HEK293 (cell line): ENCODE data around the gene PACS2.

Source experiments
- CTCF ChIA-PET: fragments of 350-600 bp; formaldehyde crosslinking; extraction: SDS; loops from one replicate; lab custom pipeline; 2021; ENCODE audit warnings: antibody characterized with exemption; lab: Yijun Ruan, JAX
- POLR2A ChIA-PET: fragments of 300-600 bp; formaldehyde crosslinking; extraction: SDS; loops from one replicate; lab custom pipeline; 2020; ENCODE audit warnings: antibody characterized with exemption, inconsistent platforms; lab: Yijun Ruan, JAX
- H3K27ac ChIP-seq: fragments of 200-500 bp; sonication (Bioruptor generic); 2 replicates; pipeline ENCODE4 v1.5.1; 2014; ENCODE audit warnings: low read depth, low read length, control low read depth, inconsistent platforms; ENCODE audit errors: extremely low read depth
- H3K36me3 ChIP-seq, 2 experiments: fragments of 200-500 bp in 1 of 2; sonication (Bioruptor generic) in 1 of 2; 1 replicate in 1 of 2; 2 replicates in 1 of 2; pipeline ENCODE4 v1.5.1; 2014 to 2017; ENCODE audit warnings: inconsistent platforms in 2 of 2, low read length in 2 of 2; ENCODE audit not compliant: control insufficient read depth in 2 of 2, insufficient read depth in 1 of 2
- H3K4me1 ChIP-seq: fragments of 200-500 bp; sonication (Bioruptor generic); 2 replicates; pipeline ENCODE4 v1.5.1; 2014; ENCODE audit warnings: mild to moderate bottlenecking, low read length, inconsistent platforms; ENCODE audit not compliant: control insufficient read depth, insufficient read depth
- H3K4me3 ChIP-seq: 2 replicates; pipeline ENCODE4 v1.5.1; 2011; ENCODE audit warnings: low read depth, mild to moderate bottlenecking, control low read depth, low read length, moderate library complexity
- H3K9me3 ChIP-seq: fragments of 200-500 bp; sonication (Bioruptor generic); 2 replicates; pipeline ENCODE4 v1.5.1; 2014; ENCODE audit warnings: low read depth, low read length, inconsistent platforms; ENCODE audit not compliant: control insufficient read depth, insufficient read depth
- HOXD13 ChIP-seq: sonication (generic); formaldehyde crosslinking; IDR thresholded peaks from 2 replicates; pipeline ENCODE4 v1.8.0; 2022; ENCODE audit warnings: missing genetic modification reagents, borderline replicate concordance
- IKZF3 ChIP-seq: fragments of 450-650 bp; IDR thresholded peaks from 2 replicates; pipeline ENCODE4 v1.5.0; 2018; ENCODE audit warnings: missing biosample characterization, mild to moderate bottlenecking, missing genetic modification characterization, moderate library complexity
- KLF10 ChIP-seq: fragments of 450-650 bp; IDR thresholded peaks from 2 replicates; pipeline ENCODE4 v1.5.1; 2018; ENCODE audit warnings: missing biosample characterization, mild to moderate bottlenecking, missing genetic modification characterization
- KLF16 ChIP-seq: fragments of 450-650 bp; formaldehyde crosslinking; IDR thresholded peaks from 2 replicates; pipeline ENCODE4 v1.5.1; 2017; ENCODE audit warnings: missing biosample characterization, missing genetic modification characterization
- KLF9 ChIP-seq: fragments of 450-650 bp; formaldehyde crosslinking; IDR thresholded peaks from 2 replicates; pipeline ENCODE4 v1.5.1; 2016; ENCODE audit warnings: missing biosample characterization, missing genetic modification characterization, low read depth
- MEIS1 ChIP-seq: sonication (generic); formaldehyde crosslinking; IDR thresholded peaks from 2 replicates; pipeline ENCODE4 v1.8.1; 2022; ENCODE audit warnings: missing genetic modification reagents, mild to moderate bottlenecking, borderline replicate concordance
- OVOL3 ChIP-seq: fragments of 450-650 bp; formaldehyde crosslinking; IDR thresholded peaks from 2 replicates; pipeline ENCODE4 v1.5.1; 2016; ENCODE audit warnings: missing biosample characterization, missing genetic modification characterization
- SALL2 ChIP-seq: fragments of 450-650 bp; formaldehyde crosslinking; IDR thresholded peaks from 2 replicates; pipeline ENCODE4 v1.5.0; 2017; ENCODE audit warnings: missing biosample characterization, mild to moderate bottlenecking, missing genetic modification characterization, borderline replicate concordance
- SETDB1 ChIP-seq: IDR thresholded peaks from one replicate; pipeline ENCODE4 v1.6.1; 2017; ENCODE audit warnings: mild to moderate bottlenecking, low read length, moderate library complexity, mixed read lengths; ENCODE audit not compliant: insufficient read length
- TRIM28 ChIP-seq: IDR thresholded peaks from 2 replicates; pipeline ENCODE4 v1.6.1; 2011; ENCODE audit warnings: low read length, control low read depth, borderline replicate concordance
- TSHZ1 ChIP-seq: fragments of 450-650 bp; formaldehyde crosslinking; IDR thresholded peaks from 2 replicates; pipeline ENCODE4 v1.5.1; 2016; ENCODE audit warnings: missing biosample characterization, missing genetic modification characterization, borderline replicate concordance
- ZBTB49 ChIP-seq: fragments of 450-650 bp; formaldehyde crosslinking; IDR thresholded peaks from 2 replicates; pipeline ENCODE4 v1.5.1; 2016; ENCODE audit warnings: missing biosample characterization, missing genetic modification characterization, low read depth
- ZFP41 ChIP-seq: fragments of 450-650 bp; formaldehyde crosslinking; IDR thresholded peaks from 2 replicates; pipeline ENCODE4 v1.5.1; 2016; ENCODE audit warnings: missing biosample characterization, missing genetic modification characterization, borderline replicate concordance
- ZFP69B ChIP-seq: fragments of 450-650 bp; formaldehyde crosslinking; IDR thresholded peaks from 2 replicates; pipeline ENCODE4 v1.5.1; 2016; ENCODE audit warnings: missing biosample characterization, missing genetic modification characterization
- ZNF112 ChIP-seq: fragments of 450-650 bp; formaldehyde crosslinking; IDR thresholded peaks from 2 replicates; pipeline ENCODE4 v1.5.0; 2017; ENCODE audit warnings: missing biosample characterization, missing genetic modification characterization
- ZNF132 ChIP-seq: fragments of 450-650 bp; formaldehyde crosslinking; IDR thresholded peaks from 2 replicates; pipeline ENCODE4 v1.5.1; 2017; ENCODE audit warnings: missing biosample characterization, missing genetic modification characterization, borderline replicate concordance
- ZNF175 ChIP-seq: fragments of 450-650 bp; formaldehyde crosslinking; IDR thresholded peaks from 2 replicates; pipeline ENCODE4 v1.5.1; 2016; ENCODE audit warnings: missing biosample characterization, missing genetic modification characterization
- ZNF2 ChIP-seq: fragments of 450-650 bp; formaldehyde crosslinking; IDR thresholded peaks from 2 replicates; pipeline ENCODE4 v1.5.1; 2016; ENCODE audit warnings: missing biosample characterization, missing genetic modification characterization
- ZNF211 ChIP-seq: fragments of 450-650 bp; formaldehyde crosslinking; IDR thresholded peaks from 2 replicates; pipeline ENCODE4 v1.5.1; 2016; ENCODE audit warnings: low read depth, missing biosample characterization, missing genetic modification characterization
- ZNF221 ChIP-seq: fragments of 450-650 bp; formaldehyde crosslinking; IDR thresholded peaks from 2 replicates; pipeline ENCODE4 v1.5.1; 2017; ENCODE audit warnings: missing biosample characterization, missing genetic modification characterization, borderline replicate concordance
- ZNF391 ChIP-seq: fragments of 450-650 bp; formaldehyde crosslinking; IDR thresholded peaks from 2 replicates; pipeline ENCODE4 v1.5.1; 2016; ENCODE audit warnings: low read depth, missing biosample characterization, missing genetic modification characterization, borderline replicate concordance
- ZNF529 ChIP-seq: fragments of 450-650 bp; formaldehyde crosslinking; IDR thresholded peaks from 2 replicates; pipeline ENCODE4 v1.5.1; 2017; ENCODE audit warnings: missing genetic modification characterization, missing biosample characterization; ENCODE audit not compliant: insufficient replicate concordance
- ZNF560 ChIP-seq: fragments of 450-650 bp; formaldehyde crosslinking; IDR thresholded peaks from 2 replicates; pipeline ENCODE4 v1.5.1; 2017; ENCODE audit warnings: missing biosample characterization, missing genetic modification characterization, borderline replicate concordance
- ZNF600 ChIP-seq: fragments of 450-650 bp; formaldehyde crosslinking; IDR thresholded peaks from 2 replicates; pipeline ENCODE4 v1.5.1; 2016; ENCODE audit warnings: missing biosample characterization, missing genetic modification characterization
- ZNF621 ChIP-seq: fragments of 450-650 bp; formaldehyde crosslinking; IDR thresholded peaks from 2 replicates; pipeline ENCODE4 v1.5.1; 2017; ENCODE audit warnings: missing biosample characterization, missing genetic modification characterization

Gene PACS2

GRCh38 chr14:105354541-105354940, 40.0 kb downstream of the PACS2 start:
- Histone ChIP-seq H3K36me3 (peaks cover 0 to 14% of the 10 kb centered on the region in 2 experiments; a peak in 2 of 3 replicates), H3K27ac (no peak overlapping the region), H3K4me1 (no peaks in the 10 kb centered on the region), H3K4me3 (no peak overlapping the region), H3K9me3 (no peaks in the 10 kb centered on the region)
- ChIA-PET CTCF (no interaction called here), POLR2A (no interaction called here)
- TF ChIP-seq ZFP41 (no peak), ZBTB49 (no peak), ZNF529 (no peak), TSHZ1 (tag by site-specific recombination) (no peak), ZNF211 (tag by site-specific recombination) (no peak), SETDB1 (no peak), ZNF132 (tag by site-specific recombination) (no peak), MEIS1 (CRISPR knock-in tag) (no peak), KLF9 (tag by site-specific recombination) (no peak), TRIM28 (no peak), OVOL3 (no peak)

GRCh38 chr14:105355049-105355575, 40.6 kb downstream of the PACS2 start:
- Histone ChIP-seq H3K9me3 (no peaks in the 10 kb centered on the region), H3K36me3 (peaks cover 0 to 14% of the 10 kb centered on the region in 2 experiments; a peak in 2 of 3 replicates), H3K27ac (no peak overlapping the region), H3K4me1 (no peaks in the 10 kb centered on the region), H3K4me3 (no peak overlapping the region)
- TF ChIP-seq ZBTB49: no peak
- TF ChIP-seq ZNF600 (tag by site-specific recombination): no peak
- TF ChIP-seq ZNF221: no peak
- no peak for TF ChIP-seq MEIS1 (CRISPR knock-in tag)
- no peak for TF ChIP-seq ZNF621 (tag by site-specific recombination)
- no peak for TF ChIP-seq ZNF112 (tag by site-specific recombination)
- TF ChIP-seq ZNF175 (tag by site-specific recombination): no peak
- TF ChIP-seq ZFP69B (tag by site-specific recombination): no peak
- TF ChIP-seq ZNF2: no peak
- TF ChIP-seq ZNF560 (tag by site-specific recombination): no peak
- TF ChIP-seq SALL2 (tag by site-specific recombination): no peak
- no peak for TF ChIP-seq KLF10 (tag by site-specific recombination)
- no peak for TF ChIP-seq KLF16 (tag by site-specific recombination)
- no peak for TF ChIP-seq IKZF3 (tag by site-specific recombination)
- no peak for TF ChIP-seq ZNF391 (tag by site-specific recombination)
- TF ChIP-seq HOXD13: no peak
- ChIA-PET CTCF (no interaction called here), POLR2A (no interaction called here)
